Body of pancreas (tissue), 4 donors: ENCODE data around the gene PFN4.

Experiments used
- POLR2A ChIP-seq, 3 donors: fragments of 450-650 bp; IDR thresholded peaks; one replicate each; pipeline ENCODE4 v1.6.1; 2016; ENCODE audit warnings: antibody characterized with exemption in 3 of 3, mild to moderate bottlenecking in 2 of 3
- TF ChIP-seq, protein P1 (sequence below), 7 experiments: fragments of 450-650 bp in 4 of 7; fragments of 200-600 bp in 3 of 7; sonication (generic) in 3 of 7; IDR thresholded peaks; one replicate each; pipeline ENCODE4 v1.5.1; 2016 to 2019; ENCODE audit warnings: antibody characterized with exemption in 7 of 7

DNA sequence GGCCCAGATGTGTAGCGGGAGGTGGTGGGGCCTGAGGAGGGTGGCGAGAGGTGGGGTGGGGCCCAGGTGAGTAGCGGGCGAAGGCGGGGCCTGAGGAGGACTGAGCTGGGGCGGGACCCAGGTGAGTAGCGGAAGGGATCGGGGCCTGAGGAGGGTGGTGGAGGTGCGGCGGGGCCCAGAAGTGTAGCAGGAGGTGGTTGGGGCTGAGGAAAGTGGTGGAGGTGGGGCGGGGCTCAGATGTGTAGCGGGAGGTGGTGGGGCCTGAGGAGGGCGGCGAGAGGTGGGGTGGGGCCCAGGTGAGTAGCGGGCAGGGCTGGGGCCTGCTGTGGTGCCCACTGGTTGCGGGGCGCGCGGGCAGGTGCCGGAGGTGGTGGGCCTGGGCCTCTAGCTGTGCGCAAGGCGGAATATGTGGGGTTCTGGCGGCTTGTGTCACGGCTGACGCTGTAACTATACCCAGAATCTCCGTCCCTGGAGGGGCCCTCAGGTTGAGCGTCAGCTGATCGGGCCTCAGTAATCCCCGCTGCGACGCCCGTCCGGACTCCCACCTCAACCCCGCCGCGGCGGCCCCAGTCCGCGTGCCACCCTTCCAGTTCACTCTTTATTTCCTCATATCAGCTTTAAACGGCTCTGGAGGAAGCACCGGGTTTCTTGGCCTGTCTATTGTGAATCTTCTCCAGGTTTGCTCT is 46.1 kb downstream of the PFN4 start:
- TF ChIP-seq, protein P1, sequence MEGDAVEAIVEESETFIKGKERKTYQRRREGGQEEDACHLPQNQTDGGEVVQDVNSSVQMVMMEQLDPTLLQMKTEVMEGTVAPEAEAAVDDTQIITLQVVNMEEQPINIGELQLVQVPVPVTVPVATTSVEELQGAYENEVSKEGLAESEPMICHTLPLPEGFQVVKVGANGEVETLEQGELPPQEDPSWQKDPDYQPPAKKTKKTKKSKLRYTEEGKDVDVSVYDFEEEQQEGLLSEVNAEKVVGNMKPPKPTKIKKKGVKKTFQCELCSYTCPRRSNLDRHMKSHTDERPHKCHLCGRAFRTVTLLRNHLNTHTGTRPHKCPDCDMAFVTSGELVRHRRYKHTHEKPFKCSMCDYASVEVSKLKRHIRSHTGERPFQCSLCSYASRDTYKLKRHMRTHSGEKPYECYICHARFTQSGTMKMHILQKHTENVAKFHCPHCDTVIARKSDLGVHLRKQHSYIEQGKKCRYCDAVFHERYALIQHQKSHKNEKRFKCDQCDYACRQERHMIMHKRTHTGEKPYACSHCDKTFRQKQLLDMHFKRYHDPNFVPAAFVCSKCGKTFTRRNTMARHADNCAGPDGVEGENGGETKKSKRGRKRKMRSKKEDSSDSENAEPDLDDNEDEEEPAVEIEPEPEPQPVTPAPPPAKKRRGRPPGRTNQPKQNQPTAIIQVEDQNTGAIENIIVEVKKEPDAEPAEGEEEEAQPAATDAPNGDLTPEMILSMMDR (IDR thresholded peaks at IDR 0.05): no peak
- peak; percentile 54 to 93 (median 86) for TF ChIP-seq POLR2A (IDR thresholded peaks at IDR 0.05)
